ENCODE data around the gene POU2AF1. TPM values are rescaled to one million over a fixed set of nuclear protein-coding genes. Genes with fewer than 3 reads are reported as not detected.
A peak's percentile ranks its signal among the peaks of the same experiment; 100 is the strongest.

The POU2AF1 gene
- polyA plus RNA-seq, 2 of the 4 experiments (the other 2 are of a cell fraction): not detected

DNA sequence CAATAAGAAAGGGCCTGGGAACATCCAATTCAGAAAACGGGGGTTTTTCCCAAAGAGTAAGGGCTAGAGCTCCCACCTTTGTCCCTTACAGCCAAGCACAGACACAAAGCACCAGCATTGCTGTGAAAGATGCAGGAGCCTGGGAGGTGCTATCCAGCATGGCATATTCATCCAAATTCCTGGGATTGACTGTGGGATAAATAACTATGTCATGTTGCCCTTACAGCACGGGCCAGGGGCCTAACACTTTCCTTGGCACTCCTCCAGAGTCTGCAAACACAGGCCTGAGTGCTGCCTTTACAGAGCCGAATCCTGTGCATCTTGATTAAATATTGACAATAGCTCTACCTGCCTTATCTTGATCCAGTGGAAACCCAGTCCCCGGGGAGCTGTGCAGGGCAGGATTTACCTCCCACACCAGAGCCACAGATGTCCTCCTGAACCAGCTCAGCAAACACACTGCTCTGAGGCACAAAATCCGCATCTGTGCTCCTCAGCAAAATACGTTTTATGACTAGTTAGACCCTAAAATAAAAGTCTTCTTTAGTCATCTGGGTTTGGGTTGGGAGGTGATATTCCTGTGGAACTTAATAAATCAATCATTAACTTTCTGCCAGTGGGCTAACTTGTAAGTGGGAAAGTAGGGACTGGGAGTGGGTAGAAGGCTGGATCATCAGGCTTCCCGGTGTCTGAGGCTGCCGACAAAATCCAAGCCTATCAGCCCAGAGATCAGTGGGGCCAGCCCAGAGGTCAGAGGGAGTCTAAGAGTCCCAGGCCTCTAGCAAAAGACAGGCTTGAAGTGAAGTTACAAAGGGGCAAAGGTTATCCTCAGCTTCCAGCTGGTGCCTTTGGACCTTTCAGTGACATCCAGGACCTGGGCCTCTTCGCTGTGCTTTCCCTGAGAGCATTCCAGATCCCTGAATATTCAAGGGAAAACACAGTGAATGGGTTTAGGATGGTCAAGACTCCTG, 44.3 kb downstream of the POU2AF1 start:
- FAIRE-seq: no peak
- H3K4me2 ChIP-seq: peak overlapping the region; percentile 70
- ChIA-PET CTCF (no interaction called here), POLR2A (no interaction called here)
- DNase-seq (ENCODE audit: low read depth in 1 of 2, low spot score in 1 of 2): peak in 1 of 2 experiments; percentile 48
- 25% methylated on average over 8 of the region's 9 CpGs for WGBS (ENCODE audit: missing lambda C conversion rate)
- TF ChIP-seq, protein P1, sequence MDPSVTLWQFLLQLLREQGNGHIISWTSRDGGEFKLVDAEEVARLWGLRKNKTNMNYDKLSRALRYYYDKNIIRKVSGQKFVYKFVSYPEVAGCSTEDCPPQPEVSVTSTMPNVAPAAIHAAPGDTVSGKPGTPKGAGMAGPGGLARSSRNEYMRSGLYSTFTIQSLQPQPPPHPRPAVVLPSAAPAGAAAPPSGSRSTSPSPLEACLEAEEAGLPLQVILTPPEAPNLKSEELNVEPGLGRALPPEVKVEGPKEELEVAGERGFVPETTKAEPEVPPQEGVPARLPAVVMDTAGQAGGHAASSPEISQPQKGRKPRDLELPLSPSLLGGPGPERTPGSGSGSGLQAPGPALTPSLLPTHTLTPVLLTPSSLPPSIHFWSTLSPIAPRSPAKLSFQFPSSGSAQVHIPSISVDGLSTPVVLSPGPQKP (IDR thresholded peaks at IDR 0.05; ENCODE audit: low read depth, low read length): no peak
- TF ChIP-seq RFX5 (IDR thresholded peaks at IDR 0.05) (no peak), JUN (IDR thresholded peaks at IDR 0.05) (no peak), GATA3 (IDR thresholded peaks at IDR 0.05; ENCODE audit: borderline replicate concordance) (peak; percentile 83), HDAC2 (IDR thresholded peaks at IDR 0.05) (no peak), NFE2L2 (conservative IDR thresholded peaks at IDR 0.05; ENCODE audit: low read length) (no peak), HOXB13 (CRISPR knock-in tag; IDR thresholded peaks at IDR 0.05; ENCODE audit: low read depth) (no peak)
- H3K9me3 ChIP-seq: no peaks in the 10 kb centered on the region
- peak; percentile 43 to 82; a peak in 3 of 6 replicates for ATAC-seq
- H3K27ac ChIP-seq: peak overlapping the region; percentile 56 to 58; a peak in 5 of 6 replicates
- no peak overlapping the region for H3K4me3 ChIP-seq
- peaks cover 22% of the 10 kb centered on the region for H3K4me1 ChIP-seq

GRCh38 chr11:111331711-111332479, 47.2 kb downstream of the POU2AF1 start:
- TF ChIP-seq POLR2AphosphoS2 (conservative IDR thresholded peaks at IDR 0.05; ENCODE audit: low read length) (no peak), KDM5A (IDR thresholded peaks at IDR 0.05) (no peak), MAZ (IDR thresholded peaks at IDR 0.05; ENCODE audit: borderline replicate concordance, low read depth, low read length) (no peak), ZNF302 (CRISPR knock-in tag; IDR thresholded peaks at IDR 0.05) (no peak), FOSL2 (IDR thresholded peaks at IDR 0.05) (no peak), FOSL2 (CRISPR knock-in tag; IDR thresholded peaks at IDR 0.05) (no peak), USF2 (IDR thresholded peaks at IDR 0.05) (no peak), GATA3 (IDR thresholded peaks at IDR 0.05; ENCODE audit: borderline replicate concordance) (no peak), ESRRA (IDR thresholded peaks at IDR 0.05; ENCODE audit: borderline replicate concordance, low read length) (no peak)
- TF ChIP-seq, protein P2, sequence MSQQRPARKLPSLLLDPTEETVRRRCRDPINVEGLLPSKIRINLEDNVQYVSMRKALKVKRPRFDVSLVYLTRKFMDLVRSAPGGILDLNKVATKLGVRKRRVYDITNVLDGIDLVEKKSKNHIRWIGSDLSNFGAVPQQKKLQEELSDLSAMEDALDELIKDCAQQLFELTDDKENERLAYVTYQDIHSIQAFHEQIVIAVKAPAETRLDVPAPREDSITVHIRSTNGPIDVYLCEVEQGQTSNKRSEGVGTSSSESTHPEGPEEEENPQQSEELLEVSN (IDR thresholded peaks at IDR 0.05; ENCODE audit: borderline replicate concordance, low read depth): no peak
- ATAC-seq (no peak), FAIRE-seq (no peak), DNase-seq (ENCODE audit: low read depth in 1 of 2, low spot score in 1 of 2) (no peak)
- no peak overlapping the region for H3K4me2 ChIP-seq
- no peaks in the 10 kb centered on the region for H3K9me3 ChIP-seq
- no peak overlapping the region for H3K27ac ChIP-seq
- ChIA-PET CTCF (no interaction called here), POLR2A (no interaction called here)
- 61% methylated on average over 4 of the region's 4 CpGs for WGBS (ENCODE audit: missing lambda C conversion rate)
- H3K4me3 ChIP-seq: no peak overlapping the region
- peaks cover 22% of the 10 kb centered on the region for H3K4me1 ChIP-seq

GRCh38 chr11:111330234-111330893, 48.7 kb downstream of the POU2AF1 start:
- DNase-seq (ENCODE audit: low read depth in 1 of 2, low spot score in 1 of 2): no peak
- H3K9me3 ChIP-seq: no peaks in the 10 kb centered on the region
- TF ChIP-seq CHD4 (IDR thresholded peaks at IDR 0.05; ENCODE audit: borderline replicate concordance) (no peak), ZNF302 (CRISPR knock-in tag; IDR thresholded peaks at IDR 0.05) (no peak), EP300 (IDR thresholded peaks at IDR 0.05) (no peak), MAZ (IDR thresholded peaks at IDR 0.05; ENCODE audit: borderline replicate concordance, low read depth, low read length) (no peak), POLR2A (IDR thresholded peaks at IDR 0.05; ENCODE audit: low read length) (no peak), RCOR1 (IDR thresholded peaks at IDR 0.05; ENCODE audit: low read depth, low read length) (no peak), CTCF (IDR thresholded peaks at IDR 0.05) (no peak), MYC (IDR thresholded peaks at IDR 0.05; ENCODE audit: borderline replicate concordance, low read length) (no peak), CHD2 (IDR thresholded peaks at IDR 0.05; ENCODE audit: low read length, partially characterized antibody) (no peak)
- H3K4me1 ChIP-seq: peaks cover 16% of the 10 kb centered on the region
- FAIRE-seq: no peak
- POLR2A ChIA-PET: no interaction called here
- no peak overlapping the region for H3K4me3 ChIP-seq
- no peak for ATAC-seq
- no peak overlapping the region for H3K27ac ChIP-seq
- CTCF ChIA-PET: no interaction called here
- WGBS (ENCODE audit: missing lambda C conversion rate): 100% methylated on average over 2 of the region's 2 CpGs
- no peak overlapping the region for H3K4me2 ChIP-seq
